Suppressor macrophage treated with lipopolysaccharide for 4 hours (primary cell): ENCODE data around the gene ZFHX2.
A peak's percentile ranks its signal among the peaks of the same experiment; 100 is the strongest.

ENCODE experiments used
- DNase-seq: peaks from one replicate; pipeline ENCODE4 v3.0.0-alpha.2; 2020

Gene ZFHX2

DNA sequence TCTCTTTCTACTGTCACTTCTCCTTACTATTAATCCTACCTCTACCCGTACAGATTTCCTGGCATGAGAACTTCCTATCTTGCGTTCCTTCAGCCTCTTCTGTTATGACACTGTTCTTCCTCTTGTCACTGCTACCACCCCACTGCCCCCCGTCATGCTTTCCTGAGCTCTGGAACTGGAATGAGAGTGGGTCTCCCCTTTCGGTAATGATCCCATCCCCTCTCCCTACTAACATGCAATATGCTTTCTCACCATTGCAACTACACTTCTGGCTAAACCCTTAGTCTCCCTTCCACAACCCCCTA lies 20.9 kb upstream of the ZFHX2 start:
- DNase-seq = peak; percentile 29

GRCh38 chr14:23571701-23572523 lies 20.3 kb upstream of the ZFHX2 start:
- DNase-seq = no peak

DNA sequence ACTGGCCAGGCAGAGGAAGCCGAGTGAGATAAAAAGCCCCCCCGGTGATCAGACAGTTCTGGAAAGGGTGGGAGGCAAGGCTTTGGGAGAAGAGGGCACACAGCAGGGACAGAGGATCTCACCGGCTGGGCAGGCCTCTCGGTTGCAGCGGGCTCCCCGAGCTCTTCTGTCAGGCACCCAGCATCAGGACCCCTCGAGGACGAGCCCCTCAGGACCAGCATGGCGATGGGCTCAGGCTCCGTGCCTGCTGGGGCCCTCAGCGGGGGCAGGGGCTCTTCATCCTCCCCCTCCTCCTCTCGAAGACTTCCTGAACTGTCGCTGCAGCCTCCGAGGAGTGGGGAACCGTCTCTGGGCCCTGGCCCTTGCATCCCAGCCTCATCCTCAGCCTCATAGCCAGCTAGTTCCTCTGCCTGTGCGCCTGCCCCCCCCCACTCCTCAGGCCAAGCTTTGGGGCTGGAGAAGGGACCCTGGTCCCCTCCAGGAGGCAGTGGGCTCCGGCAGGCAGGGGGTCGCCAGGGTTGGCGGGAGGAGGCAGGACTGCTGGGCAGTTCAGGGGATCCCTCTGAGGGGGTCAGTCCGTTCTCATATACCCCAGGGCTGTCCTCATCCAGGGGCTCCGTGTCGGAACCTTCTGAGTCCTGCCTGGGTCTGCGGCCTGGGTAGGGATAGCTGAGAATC lies 19.4 kb upstream of the ZFHX2 start:
- DNase-seq = no peak

GRCh38 chr14:23569443-23570151 lies 18.0 kb upstream of the ZFHX2 start:
- DNase-seq = no peak

GRCh38 chr14:23568600-23569331 lies 17.2 kb upstream of the ZFHX2 start:
- DNase-seq = peak; percentile 66

DNA sequence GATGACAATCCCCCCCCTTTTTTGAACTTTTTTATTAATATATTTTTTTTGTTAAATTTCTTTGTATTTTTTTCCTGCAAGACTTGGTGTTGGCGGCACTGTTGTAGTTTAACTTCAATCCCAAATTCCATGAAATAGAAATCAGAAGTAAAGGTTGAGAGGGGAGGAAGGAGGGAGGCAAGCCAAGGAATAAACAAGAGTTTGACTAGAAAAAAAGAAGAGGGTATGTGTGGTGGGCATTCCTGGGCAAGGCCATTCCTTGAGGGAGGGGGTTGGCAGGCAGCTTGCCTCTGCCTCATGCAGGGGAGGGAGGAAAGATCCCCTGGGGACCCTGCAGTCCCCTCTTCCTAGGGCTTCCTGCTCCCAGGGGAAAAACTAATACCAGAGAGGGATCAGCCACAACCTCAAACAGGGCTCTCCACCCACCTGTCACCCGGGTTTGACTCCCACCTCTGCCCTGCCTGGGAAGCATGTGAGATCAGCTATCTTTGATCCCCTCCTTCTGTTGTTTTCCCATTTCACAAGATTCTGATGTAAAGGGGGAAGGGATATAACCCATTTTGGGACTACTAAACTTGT lies 16.5 kb upstream of the ZFHX2 start:
- DNase-seq = no peak

GRCh38 chr14:23567186-23568020 lies 15.8 kb upstream of the ZFHX2 start, which contains the start of gene AP1G2:
Gene AP1G2 (minus strand): TSS chr14:23567791. CDS start chr14:23567314, 477 bp downstream.
- peak; percentile 87 for DNase-seq

GRCh38 chr14:23566778-23567185 lies 15.2 kb upstream of the ZFHX2 start:
- DNase-seq = no peak

DNA sequence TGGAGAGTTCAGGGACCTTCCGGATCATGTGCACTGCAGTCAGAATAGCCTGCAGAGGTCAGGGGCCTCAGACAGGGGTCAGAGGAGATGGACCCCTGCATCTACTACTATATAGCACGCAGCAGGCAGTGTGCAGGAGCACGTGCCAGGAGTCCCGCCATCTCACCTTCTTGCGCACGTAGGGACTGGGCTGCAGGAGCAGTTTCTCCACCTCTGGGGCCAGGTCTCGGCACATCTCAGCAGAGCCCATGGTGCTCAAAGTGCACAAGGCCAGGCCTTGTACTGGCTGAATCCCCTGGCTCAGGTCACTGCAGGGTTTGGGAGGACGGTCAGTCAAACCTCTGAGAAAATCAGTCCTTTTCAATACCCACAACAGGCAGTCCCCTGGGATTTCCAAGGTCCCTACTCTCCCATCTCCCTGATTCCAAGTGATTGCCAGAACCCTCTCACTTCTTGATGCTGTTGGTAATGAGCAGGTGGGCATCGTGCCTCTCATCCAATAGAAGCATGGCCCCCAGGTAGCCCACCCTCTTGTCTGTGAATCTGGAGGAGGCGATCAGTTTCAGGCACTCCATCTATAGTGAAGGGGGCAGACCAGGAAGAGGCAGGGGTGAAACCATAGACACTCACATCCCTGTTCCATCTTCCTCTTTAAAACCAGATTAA lies 14.7 kb upstream of the ZFHX2 start:
- DNase-seq = no peak

DNA sequence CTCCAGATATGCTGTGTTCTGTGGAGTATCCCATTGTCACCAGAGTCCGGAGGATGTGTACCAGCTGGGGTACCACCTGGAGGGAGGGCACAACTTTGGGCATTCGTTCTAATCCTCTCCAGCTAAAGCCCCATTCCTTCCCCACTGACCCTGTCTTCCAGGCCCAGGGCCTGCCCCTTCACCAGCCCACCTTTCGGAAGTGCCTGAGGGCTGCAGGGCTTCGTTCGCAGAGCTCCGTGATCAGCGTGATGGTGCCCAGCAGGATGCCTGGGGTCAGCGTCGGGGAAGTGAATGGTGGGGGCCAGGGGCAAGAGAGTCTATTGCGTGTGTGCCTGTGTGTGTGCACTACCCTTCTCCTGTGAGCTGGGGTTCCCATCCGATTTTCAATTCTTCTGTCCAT lies 14.1 kb upstream of the ZFHX2 start:
- DNase-seq = no peak

GRCh38 chr14:23564876-23565275 lies 13.3 kb upstream of the ZFHX2 start:
- DNase-seq = no peak

DNA sequence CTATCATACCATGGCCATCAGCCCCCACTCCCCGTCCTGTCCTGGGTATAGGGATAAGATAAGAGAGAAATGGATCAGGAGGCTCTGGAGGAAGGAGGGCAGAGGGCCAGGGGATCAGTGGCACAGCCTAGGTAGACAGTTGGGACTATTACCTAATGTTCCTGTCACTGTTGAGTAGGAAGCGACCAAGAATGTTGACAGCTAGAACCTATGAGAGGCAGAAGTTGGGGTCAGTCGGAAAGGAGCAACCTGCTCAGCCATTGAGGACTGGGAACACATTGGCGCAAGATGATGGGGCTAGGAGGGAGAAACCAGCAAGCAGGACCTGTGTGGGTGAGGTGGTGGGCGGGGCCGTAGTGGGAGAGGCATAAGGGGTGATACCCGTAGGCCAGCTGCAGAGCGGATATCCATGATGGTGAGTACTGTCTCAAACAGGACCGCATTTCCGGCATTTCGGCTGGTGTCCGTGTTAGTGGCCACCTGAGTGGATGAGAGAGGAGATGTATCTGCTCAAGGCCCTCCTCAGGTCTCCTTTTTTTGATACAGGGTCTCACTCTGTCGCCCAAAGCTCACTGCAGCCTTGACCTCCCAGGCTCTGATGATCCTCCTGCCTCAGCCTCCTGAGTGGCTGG lies 12.7 kb upstream of the ZFHX2 start:
- DNase-seq = no peak

GRCh38 chr14:23563473-23564180 lies 12.1 kb upstream of the ZFHX2 start:
- DNase-seq = no peak

DNA sequence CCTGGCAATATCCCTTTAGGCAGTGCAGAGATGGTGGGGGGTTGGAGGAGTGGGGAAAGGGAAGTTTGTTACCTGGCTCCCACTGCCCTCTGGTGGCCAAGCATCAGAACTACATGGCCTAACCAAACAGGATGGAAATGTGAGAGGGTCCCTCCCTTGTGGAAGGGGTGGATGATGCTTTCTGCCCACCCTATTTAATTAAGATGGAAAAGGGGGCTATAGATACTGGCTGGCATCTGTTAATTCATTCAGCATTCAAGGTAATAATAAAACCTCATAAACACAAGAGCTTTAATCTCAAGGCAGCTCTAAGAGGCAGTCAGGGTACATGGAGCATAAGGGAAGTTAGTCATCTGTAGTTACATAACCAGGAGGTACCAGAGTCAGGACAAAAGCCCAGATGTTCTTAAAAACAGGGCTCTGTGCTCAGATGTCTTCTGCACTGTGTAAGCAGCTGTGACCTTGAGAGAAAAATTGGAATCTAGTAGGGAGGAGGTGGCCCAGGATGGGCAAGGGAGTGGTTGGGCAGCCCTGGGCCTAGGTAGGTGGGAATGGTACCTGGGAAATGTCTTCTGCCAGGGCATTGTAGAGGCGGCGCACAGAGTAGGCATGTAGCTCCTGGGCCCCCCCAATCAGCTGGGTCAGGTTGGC lies 11.4 kb upstream of the ZFHX2 start:
- peak; percentile 56 for DNase-seq

DNA sequence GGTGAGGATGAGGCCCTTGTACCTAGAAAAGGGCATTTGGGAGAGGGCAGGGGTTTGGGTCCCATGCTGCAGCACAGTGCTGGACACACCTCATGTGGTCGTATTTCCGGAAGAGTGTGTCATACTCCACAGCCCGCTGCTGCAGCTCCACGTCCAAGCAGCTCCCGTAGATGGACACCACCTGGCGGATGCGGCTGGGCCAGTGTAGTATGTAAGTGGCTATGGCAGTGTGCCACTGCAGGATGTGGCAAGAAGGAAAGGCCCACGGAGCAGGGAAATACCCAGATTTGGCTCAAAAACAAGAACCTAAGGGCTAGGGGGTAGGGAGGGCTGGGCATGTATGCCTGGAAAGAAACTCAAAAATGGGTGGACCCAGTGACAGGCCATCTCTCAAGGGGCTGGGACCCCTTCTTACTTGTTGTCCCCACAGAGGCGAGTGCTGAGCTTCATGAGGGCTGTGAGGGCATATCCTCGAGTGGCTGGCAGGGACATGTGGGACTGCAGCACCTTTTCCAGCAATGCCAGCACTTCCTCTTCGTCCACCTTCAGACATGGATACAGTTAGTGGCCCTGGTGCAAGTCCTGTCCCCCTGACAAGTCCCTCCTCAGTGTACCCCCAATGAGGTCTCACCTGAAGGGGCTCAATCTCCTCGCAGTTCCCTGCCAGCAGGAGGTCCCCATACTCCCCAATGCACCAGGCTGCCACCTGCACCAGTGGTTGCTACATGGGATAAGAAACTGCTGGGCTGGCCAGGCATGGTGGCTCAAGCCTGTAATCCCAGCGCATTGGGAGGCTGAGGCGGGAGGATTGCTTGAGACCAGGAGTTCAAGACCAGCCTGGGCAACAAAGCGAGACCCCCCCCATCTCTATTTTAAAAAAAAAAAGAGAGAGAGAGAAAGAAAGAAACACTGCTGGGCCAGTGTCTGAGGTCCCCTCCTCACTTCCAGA lies 10.6 kb upstream of the ZFHX2 start:
- DNase-seq = no peak

DNA sequence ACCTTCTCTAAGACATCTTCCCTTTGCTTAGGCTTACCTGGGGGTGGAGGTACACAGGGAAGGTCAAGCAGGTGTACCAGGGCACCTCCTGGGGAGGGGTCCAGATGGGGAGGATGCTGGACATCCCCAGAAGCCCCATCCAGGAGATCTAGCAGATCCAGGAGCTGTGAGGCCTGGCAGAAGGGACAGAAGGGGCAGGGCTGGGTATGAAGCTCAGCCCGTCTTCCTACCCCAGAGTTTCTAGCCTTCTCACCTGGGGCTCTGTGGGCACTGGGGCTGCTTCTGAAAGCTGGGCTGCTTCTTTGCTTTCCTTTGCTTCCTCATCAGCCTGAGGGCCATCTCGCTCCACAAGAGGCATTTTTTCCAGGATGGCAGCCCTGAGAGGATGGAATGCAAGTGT lies 9.7 kb upstream of the ZFHX2 start:
- no peak for DNase-seq

DNA sequence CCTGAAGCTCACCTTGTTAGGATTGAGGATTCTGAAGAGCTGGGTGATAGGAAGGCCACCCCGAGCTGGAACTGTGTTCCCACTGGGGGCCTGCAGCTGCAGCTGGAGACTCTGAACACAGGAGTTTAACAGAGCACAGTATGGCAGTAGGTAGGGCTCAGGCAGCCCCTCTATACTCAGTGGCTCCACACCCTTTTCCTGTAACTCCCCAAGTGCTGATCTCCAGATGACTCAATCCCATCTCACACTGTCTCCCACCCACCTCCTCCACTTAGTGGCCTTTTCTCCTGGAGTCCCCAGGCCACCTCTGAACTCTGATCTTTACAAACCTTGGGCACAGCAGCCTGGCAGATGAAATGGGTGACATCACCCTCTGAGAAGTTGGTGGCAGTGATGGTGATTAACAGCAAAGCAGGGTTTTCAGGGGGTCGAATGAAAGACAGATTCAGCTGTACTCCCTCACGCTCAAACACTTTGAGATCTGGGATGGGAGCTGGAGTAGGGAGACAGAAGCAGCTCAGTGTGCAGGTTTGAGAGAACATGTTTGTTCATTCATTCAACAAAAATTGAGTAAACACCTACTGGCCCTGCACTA lies 8.5 kb upstream of the ZFHX2 start:
- DNase-seq = peak; percentile 43
